ENCODE measurements around the gene FAM120A. TPM values are rescaled to one million over a fixed set of nuclear protein-coding genes. Genes with fewer than 3 reads are reported as not detected.
A peak's percentile ranks its signal among the peaks of the same experiment; 100 is the strongest.

Gene FAM120A
- total RNA-seq, 6 donors from 2014 or later: 102 to 137 (median 109) TPM

- Histone ChIP-seq H3K9me3 (no peaks in the 10 kb centered on the region), H3K27ac (peak within 1 kb of the TSS; percentile 94 to 98 (median 96)), H3K4me3 (peak within 1 kb of the TSS; percentile 63 to 97 (median 79)), H3K4me1 (peaks cover 40 to 56% (median 43%) of the 10 kb centered on the region in 4 donors), H3K27me3 (no peaks in the 10 kb centered on the region), H3K36me3 (no peaks in the 10 kb centered on the region)
- ATAC-seq (ENCODE audit: low FRiP score in 2 of 2) (peak; percentile 2 to 77), DNase-seq (peak in 1 of 2 donors; percentile 91)
- TF ChIP-seq EP300 (IDR thresholded peaks at IDR 0.05) (no peak), POLR2AphosphoS5 (IDR thresholded peaks at IDR 0.05) (no peak), POLR2A (IDR thresholded peaks at IDR 0.05) (no peak)
- TF ChIP-seq, protein P1, sequence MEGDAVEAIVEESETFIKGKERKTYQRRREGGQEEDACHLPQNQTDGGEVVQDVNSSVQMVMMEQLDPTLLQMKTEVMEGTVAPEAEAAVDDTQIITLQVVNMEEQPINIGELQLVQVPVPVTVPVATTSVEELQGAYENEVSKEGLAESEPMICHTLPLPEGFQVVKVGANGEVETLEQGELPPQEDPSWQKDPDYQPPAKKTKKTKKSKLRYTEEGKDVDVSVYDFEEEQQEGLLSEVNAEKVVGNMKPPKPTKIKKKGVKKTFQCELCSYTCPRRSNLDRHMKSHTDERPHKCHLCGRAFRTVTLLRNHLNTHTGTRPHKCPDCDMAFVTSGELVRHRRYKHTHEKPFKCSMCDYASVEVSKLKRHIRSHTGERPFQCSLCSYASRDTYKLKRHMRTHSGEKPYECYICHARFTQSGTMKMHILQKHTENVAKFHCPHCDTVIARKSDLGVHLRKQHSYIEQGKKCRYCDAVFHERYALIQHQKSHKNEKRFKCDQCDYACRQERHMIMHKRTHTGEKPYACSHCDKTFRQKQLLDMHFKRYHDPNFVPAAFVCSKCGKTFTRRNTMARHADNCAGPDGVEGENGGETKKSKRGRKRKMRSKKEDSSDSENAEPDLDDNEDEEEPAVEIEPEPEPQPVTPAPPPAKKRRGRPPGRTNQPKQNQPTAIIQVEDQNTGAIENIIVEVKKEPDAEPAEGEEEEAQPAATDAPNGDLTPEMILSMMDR (IDR thresholded peaks at IDR 0.05): no peak
- 0 to 4% methylated on average over 5 to 36 of the region's 140 CpGs for WGBS, 2 donors
Observed at GRCh38 chr9:93576258-93577077, 125.0 kb downstream of the FAM120A start, which contains the start of gene PHF2. PHF2 (plus strand) TSS chr9:93576584; CDS start chr9:93576774, 190 bp downstream.

GRCh38 chr9:93577078-93577974 lies 125.8 kb downstream of the FAM120A start:
- TF ChIP-seq, protein P1 (IDR thresholded peaks at IDR 0.05): no peak
- no peak for TF ChIP-seq POLR2A (IDR thresholded peaks at IDR 0.05)
- TF ChIP-seq EP300 (IDR thresholded peaks at IDR 0.05): no peak
- TF ChIP-seq POLR2AphosphoS5 (IDR thresholded peaks at IDR 0.05): no peak
- H3K4me3 ChIP-seq: peak overlapping the region; percentile 63 to 97 (median 79)
- H3K9me3 ChIP-seq: no peaks in the 10 kb centered on the region
- H3K27me3 ChIP-seq: no peaks in the 10 kb centered on the region
- peak in 1 of 2 donors; percentile 13 for ATAC-seq (ENCODE audit: low FRiP score in 2 of 2)
- H3K36me3 ChIP-seq: no peaks in the 10 kb centered on the region
- H3K27ac ChIP-seq: peak overlapping the region; percentile 84 to 96 (median 90)
- peak; percentile 46 to 91 for DNase-seq
- WGBS, 2 donors: 3 to 4% methylated on average over 18 to 19 of the region's 74 CpGs
- H3K4me1 ChIP-seq: peaks cover 48 to 64% (median 51%) of the 10 kb centered on the region in 4 donors

DNA sequence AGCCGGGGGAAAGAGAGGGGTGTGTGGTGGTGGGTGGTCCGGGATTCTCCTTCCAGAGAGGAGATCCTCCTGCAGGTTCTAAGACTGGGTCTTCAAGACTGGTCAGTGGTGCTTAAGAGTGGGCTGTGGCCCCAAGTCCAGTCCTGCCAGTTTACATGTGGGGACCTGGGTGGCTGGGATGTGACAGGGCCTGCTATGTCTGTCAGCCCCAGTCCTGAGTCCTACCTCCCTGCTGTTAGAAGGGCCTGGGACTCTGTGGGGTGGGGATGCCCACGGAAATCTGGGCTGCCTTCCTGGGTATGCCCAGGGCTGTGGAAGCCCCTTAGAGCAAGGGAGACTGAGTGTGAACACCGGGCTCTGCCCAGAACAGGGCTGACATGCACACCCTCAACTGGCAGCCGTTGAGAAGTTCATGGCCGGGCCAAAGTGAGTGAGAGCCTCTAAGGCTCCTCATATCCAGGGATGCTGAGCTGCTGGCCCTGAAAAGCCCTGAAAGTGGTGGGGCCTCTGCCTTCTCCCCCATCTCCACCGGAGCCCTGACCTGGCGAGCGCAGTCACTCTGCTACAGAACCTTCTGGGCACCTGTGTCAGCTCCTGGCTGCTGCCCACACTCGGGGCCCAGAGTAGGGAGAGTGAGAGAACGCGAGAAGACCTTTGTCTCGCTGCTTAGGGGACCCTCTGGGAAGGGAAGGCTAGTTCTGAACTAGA lies 126.6 kb downstream of the FAM120A start:
- peak overlapping the region in 3 of 4 donors; percentile 69 to 97 (median 89) for H3K4me3 ChIP-seq

GRCh38 chr9:93578844-93579243 lies 127.4 kb downstream of the FAM120A start:
- DNase-seq: peak in 1 of 2 donors; percentile 8
- ATAC-seq (ENCODE audit: low FRiP score in 2 of 2): no peak
- Histone ChIP-seq H3K4me3 (peak overlapping the region in 1 of 4 donors; percentile 97), H3K9me3 (no peaks in the 10 kb centered on the region), H3K27ac (peak overlapping the region in 2 of 4 donors; percentile 94 to 96), H3K27me3 (no peaks in the 10 kb centered on the region), H3K36me3 (no peaks in the 10 kb centered on the region), H3K4me1 (peaks cover 51 to 70% (median 56%) of the 10 kb centered on the region in 4 donors)
- no peak for TF ChIP-seq POLR2AphosphoS5 (IDR thresholded peaks at IDR 0.05)
- no peak for TF ChIP-seq EP300 (IDR thresholded peaks at IDR 0.05)
- TF ChIP-seq, protein P1 (IDR thresholded peaks at IDR 0.05): no peak
- no peak for TF ChIP-seq POLR2A (IDR thresholded peaks at IDR 0.05)
- 74 to 78% methylated on average over 5 of the region's 5 CpGs for WGBS, 2 donors

More for the DNA sequence above, 126.6 kb downstream of the FAM120A start:
- Histone ChIP-seq H3K27me3 (no peaks in the 10 kb centered on the region), H3K36me3 (no peaks in the 10 kb centered on the region), H3K27ac (peak overlapping the region; percentile 84 to 96 (median 90)), H3K9me3 (no peaks in the 10 kb centered on the region), H3K4me1 (peaks cover 51 to 70% (median 56%) of the 10 kb centered on the region in 4 donors)
- DNase-seq (peak in 1 of 2 donors; percentile 26), ATAC-seq (ENCODE audit: low FRiP score in 2 of 2) (no peak)
- WGBS, 2 donors: 64 to 86% methylated on average over 8 to 13 of the region's 13 CpGs
- TF ChIP-seq, protein P1 (IDR thresholded peaks at IDR 0.05): no peak
- TF ChIP-seq POLR2A (IDR thresholded peaks at IDR 0.05): no peak
- no peak for TF ChIP-seq EP300 (IDR thresholded peaks at IDR 0.05)
- no peak for TF ChIP-seq POLR2AphosphoS5 (IDR thresholded peaks at IDR 0.05)

All from upper lobe of left lung (tissue), 6 donors.